ENCODE results near the gene C1QTNF12.

The C1QTNF12 gene

DNA sequence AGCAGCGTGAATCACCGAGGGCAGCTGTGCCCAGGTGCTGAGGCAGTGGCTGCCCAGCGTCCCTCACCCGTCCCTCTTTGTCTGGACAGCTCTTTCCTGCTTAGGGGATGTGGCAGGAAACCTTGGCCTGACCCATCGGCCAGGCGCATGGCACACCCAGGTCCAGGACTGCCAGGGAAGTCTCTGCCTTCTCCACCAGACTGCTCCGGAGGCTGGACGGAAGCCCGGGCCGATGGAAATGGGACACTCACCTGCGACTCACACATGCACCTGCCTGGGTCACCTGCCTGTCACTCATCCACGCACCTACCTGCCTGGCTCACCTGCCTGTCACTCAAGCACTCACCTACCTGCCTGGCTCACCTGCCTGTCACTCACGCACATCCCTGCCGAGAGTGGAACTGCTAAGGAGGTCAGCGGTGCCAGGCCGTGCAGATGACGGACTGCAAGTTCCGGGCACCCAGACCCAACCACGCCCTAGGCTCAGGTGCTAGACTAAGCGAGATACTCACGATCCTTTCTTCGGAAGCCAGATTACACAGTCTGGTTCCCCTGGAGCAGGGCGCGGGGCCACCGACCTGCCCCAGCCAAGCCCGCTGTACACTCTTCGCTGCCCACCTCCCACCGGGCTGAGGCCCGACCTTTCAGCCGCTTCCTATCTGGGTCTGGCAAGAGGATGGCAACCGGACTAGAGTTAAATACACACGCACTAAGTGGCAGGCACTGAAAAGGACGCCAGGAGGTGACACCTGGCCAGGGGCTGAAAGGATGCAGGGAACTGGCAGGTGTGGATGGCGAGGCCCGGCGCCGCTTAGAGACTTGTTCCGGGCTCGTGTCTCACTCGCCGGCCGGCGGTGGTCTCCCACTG, 26.1 kb upstream of the C1QTNF12 start:
- Histone ChIP-seq H3K9me3 (ENCODE audit: control insufficient read depth in 5 of 5, low read length in 5 of 5) (no peaks in the 10 kb centered on the region), H3K27me3 (ENCODE audit: control insufficient read depth in 5 of 5, insufficient read depth in 4 of 5, low read length in 5 of 5) (no peaks in the 10 kb centered on the region), H3K36me3 (ENCODE audit: control insufficient read depth in 5 of 5, insufficient read depth in 5 of 5, low read length in 5 of 5) (peaks cover 0 to 14% (median 9%) of the 10 kb centered on the region in 5 donors), H3K4me1 (ENCODE audit: control insufficient read depth in 5 of 5, insufficient read depth in 5 of 5, low read length in 5 of 5) (peaks cover 15 to 46% (median 44%) of the 10 kb centered on the region in 5 donors), H3K27ac (ENCODE audit: low read depth, low read length) (peak overlapping the region; percentile 60), H3K9ac (ENCODE audit: low read length in 5 of 5) (peak overlapping the region; percentile 50 to 97 (median 95)), H3K4me3 (ENCODE audit: low read depth in 1 of 5, low read length in 5 of 5) (peak overlapping the region; percentile 66 to 90 (median 84))

GRCh38 chr1:1270813-1271212, 24.3 kb upstream of the C1QTNF12 start:
- H3K4me3 ChIP-seq (ENCODE audit: low read depth in 1 of 5, low read length in 5 of 5) = peak overlapping the region in 3 of 5 donors; percentile 1 to 35 (median 6)
- peaks cover 15 to 46% (median 44%) of the 10 kb centered on the region in 5 donors for H3K4me1 ChIP-seq (ENCODE audit: control insufficient read depth in 5 of 5, insufficient read depth in 5 of 5, low read length in 5 of 5)
- H3K36me3 ChIP-seq (ENCODE audit: control insufficient read depth in 5 of 5, insufficient read depth in 5 of 5, low read length in 5 of 5) = peaks cover 0 to 23% (median 17%) of the 10 kb centered on the region in 5 donors
- H3K9ac ChIP-seq (ENCODE audit: low read length in 5 of 5) = peak overlapping the region; percentile 48 to 74 (median 56)
- H3K9me3 ChIP-seq (ENCODE audit: control insufficient read depth in 5 of 5, low read length in 5 of 5) = no peaks in the 10 kb centered on the region
- peak overlapping the region; percentile 23 for H3K27ac ChIP-seq (ENCODE audit: low read depth, low read length)
- no peaks in the 10 kb centered on the region for H3K27me3 ChIP-seq (ENCODE audit: control insufficient read depth in 5 of 5, insufficient read depth in 4 of 5, low read length in 5 of 5)

GRCh38 chr1:1268284-1268682, 21.8 kb upstream of the C1QTNF12 start:
- no peak overlapping the region for H3K27ac ChIP-seq (ENCODE audit: low read depth, low read length)
- H3K4me3 ChIP-seq (ENCODE audit: low read depth in 1 of 5, low read length in 5 of 5) = no peak overlapping the region
- H3K36me3 ChIP-seq (ENCODE audit: control insufficient read depth in 5 of 5, insufficient read depth in 5 of 5, low read length in 5 of 5) = peaks cover 0 to 41% (median 28%) of the 10 kb centered on the region in 5 donors
- no peak overlapping the region for H3K9ac ChIP-seq (ENCODE audit: low read length in 5 of 5)
- H3K27me3 ChIP-seq (ENCODE audit: control insufficient read depth in 5 of 5, insufficient read depth in 4 of 5, low read length in 5 of 5) = no peaks in the 10 kb centered on the region
- H3K4me1 ChIP-seq (ENCODE audit: control insufficient read depth in 5 of 5, insufficient read depth in 5 of 5, low read length in 5 of 5) = peaks cover 13 to 54% (median 43%) of the 10 kb centered on the region in 5 donors
- no peaks in the 10 kb centered on the region for H3K9me3 ChIP-seq (ENCODE audit: control insufficient read depth in 5 of 5, low read length in 5 of 5)

DNA sequence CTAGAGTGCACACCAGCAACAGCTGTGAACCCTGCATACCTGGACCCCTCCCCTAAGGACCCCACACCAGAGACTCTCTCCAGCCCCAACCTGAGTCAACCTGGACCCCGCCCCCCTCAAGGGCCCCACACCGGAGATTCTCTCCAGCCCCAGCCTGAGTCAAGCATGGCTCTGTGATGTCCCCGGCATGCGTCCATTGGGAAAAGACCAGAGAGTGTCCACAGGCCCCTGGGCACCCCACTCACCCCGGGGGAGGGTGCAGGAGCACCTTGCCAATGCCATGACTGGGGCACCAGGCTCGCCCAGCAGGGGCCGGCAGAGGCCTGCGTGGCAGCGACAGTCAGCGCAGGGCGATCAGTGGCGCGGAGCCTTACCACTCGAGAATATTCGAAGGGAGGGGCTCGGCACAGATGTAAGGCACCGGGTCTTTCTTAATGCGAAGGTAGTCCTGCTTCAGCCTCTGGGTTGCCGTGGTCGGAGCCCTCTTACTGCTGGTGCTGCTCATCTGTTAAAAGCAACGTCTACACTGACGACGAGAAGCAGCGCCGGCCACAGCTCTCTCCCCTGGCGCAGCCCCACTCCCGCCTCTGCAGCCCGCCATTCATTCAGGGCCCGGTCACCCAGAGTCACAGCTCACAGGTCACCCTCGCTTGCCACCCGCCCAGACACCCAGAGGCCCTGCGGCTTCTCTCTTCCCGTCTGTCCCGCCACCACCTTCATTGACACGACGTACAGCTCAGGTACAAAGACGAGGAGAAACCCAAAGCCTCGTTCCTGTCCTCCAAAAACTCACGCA, 21.2 kb upstream of the C1QTNF12 start:
- H3K36me3 ChIP-seq (ENCODE audit: control insufficient read depth in 5 of 5, insufficient read depth in 5 of 5, low read length in 5 of 5) = peaks cover 0 to 47% (median 34%) of the 10 kb centered on the region in 5 donors
- H3K27ac ChIP-seq (ENCODE audit: low read depth, low read length) = no peak overlapping the region
- no peaks in the 10 kb centered on the region for H3K27me3 ChIP-seq (ENCODE audit: control insufficient read depth in 5 of 5, insufficient read depth in 4 of 5, low read length in 5 of 5)
- H3K4me1 ChIP-seq (ENCODE audit: control insufficient read depth in 5 of 5, insufficient read depth in 5 of 5, low read length in 5 of 5) = peaks cover 12 to 56% (median 43%) of the 10 kb centered on the region in 5 donors
- no peak overlapping the region for H3K4me3 ChIP-seq (ENCODE audit: low read depth in 1 of 5, low read length in 5 of 5)
- no peaks in the 10 kb centered on the region for H3K9me3 ChIP-seq (ENCODE audit: control insufficient read depth in 5 of 5, low read length in 5 of 5)
- H3K9ac ChIP-seq (ENCODE audit: low read length in 5 of 5) = no peak overlapping the region

GRCh38 chr1:1264868-1265272, 18.3 kb upstream of the C1QTNF12 start:
- Histone ChIP-seq H3K9me3 (ENCODE audit: control insufficient read depth in 5 of 5, low read length in 5 of 5) (no peaks in the 10 kb centered on the region), H3K4me3 (ENCODE audit: low read depth in 1 of 5, low read length in 5 of 5) (no peak overlapping the region), H3K36me3 (ENCODE audit: control insufficient read depth in 5 of 5, insufficient read depth in 5 of 5, low read length in 5 of 5) (peaks cover 0 to 74% (median 56%) of the 10 kb centered on the region in 5 donors), H3K4me1 (ENCODE audit: control insufficient read depth in 5 of 5, insufficient read depth in 5 of 5, low read length in 5 of 5) (peaks cover 2 to 49% (median 32%) of the 10 kb centered on the region in 5 donors), H3K9ac (ENCODE audit: low read length in 5 of 5) (peak overlapping the region in 1 of 5 donors; percentile 62), H3K27ac (ENCODE audit: low read depth, low read length) (peak overlapping the region; percentile 50), H3K27me3 (ENCODE audit: control insufficient read depth in 5 of 5, insufficient read depth in 4 of 5, low read length in 5 of 5) (no peaks in the 10 kb centered on the region)

DNA sequence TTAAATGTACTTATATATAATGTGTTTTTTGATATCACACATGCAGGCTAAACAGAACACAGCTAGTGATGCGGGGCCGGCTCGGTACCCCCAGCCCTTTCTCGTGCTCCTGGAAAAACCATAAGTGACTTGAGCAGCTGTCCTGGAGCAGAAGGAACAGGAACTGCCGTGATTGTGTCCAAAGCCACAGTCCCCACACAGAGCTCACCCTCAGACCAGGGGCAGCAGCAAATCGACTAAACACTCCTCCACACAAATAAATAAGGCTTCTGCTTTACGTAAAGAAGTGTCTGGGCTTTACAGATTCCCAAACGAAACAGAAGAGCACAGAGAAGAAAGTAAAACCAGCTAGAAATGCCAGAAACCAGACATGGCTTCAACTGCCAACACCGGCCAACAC, 17.5 kb upstream of the C1QTNF12 start:
- H3K4me1 ChIP-seq (ENCODE audit: control insufficient read depth in 5 of 5, insufficient read depth in 5 of 5, low read length in 5 of 5) = peaks cover 2 to 46% (median 30%) of the 10 kb centered on the region in 5 donors
- peaks cover 0 to 81% (median 63%) of the 10 kb centered on the region in 5 donors for H3K36me3 ChIP-seq (ENCODE audit: control insufficient read depth in 5 of 5, insufficient read depth in 5 of 5, low read length in 5 of 5)

DNA sequence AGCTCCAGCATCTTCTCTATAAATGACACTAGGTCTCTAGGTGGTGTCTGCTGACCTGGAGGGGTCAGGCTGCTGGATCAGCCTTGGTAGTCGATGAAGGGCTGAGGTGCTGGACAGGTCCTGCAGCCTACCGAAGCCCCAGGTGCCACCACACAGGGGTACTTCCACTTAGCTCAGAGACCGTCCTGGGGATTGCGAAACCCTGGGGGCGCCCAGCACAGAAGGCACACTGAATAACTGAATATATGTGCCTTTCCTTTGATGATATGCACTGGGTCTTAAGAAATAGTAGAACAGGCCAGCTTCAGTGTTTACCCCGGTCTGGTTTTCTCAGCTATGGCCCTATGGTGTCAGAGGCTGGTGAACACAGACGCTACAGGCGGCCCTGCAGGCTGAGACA, 16.2 kb upstream of the C1QTNF12 start:
- Histone ChIP-seq H3K9me3 (ENCODE audit: control insufficient read depth in 5 of 5, low read length in 5 of 5) (no peaks in the 10 kb centered on the region), H3K36me3 (ENCODE audit: control insufficient read depth in 5 of 5, insufficient read depth in 5 of 5, low read length in 5 of 5) (peaks cover 0 to 75% (median 60%) of the 10 kb centered on the region in 5 donors), H3K27me3 (ENCODE audit: control insufficient read depth in 5 of 5, insufficient read depth in 4 of 5, low read length in 5 of 5) (no peaks in the 10 kb centered on the region), H3K27ac (ENCODE audit: low read depth, low read length) (peak overlapping the region; percentile 33), H3K9ac (ENCODE audit: low read length in 5 of 5) (peak overlapping the region in 2 of 5 donors; percentile 32 to 47), H3K4me3 (ENCODE audit: low read depth in 1 of 5, low read length in 5 of 5) (peak overlapping the region in 1 of 5 donors; percentile 12), H3K4me1 (ENCODE audit: control insufficient read depth in 5 of 5, insufficient read depth in 5 of 5, low read length in 5 of 5) (peaks cover 2 to 46% (median 30%) of the 10 kb centered on the region in 5 donors)

More for the DNA sequence above, 17.5 kb upstream of the C1QTNF12 start:
- Histone ChIP-seq H3K27me3 (ENCODE audit: control insufficient read depth in 5 of 5, insufficient read depth in 4 of 5, low read length in 5 of 5) (no peaks in the 10 kb centered on the region), H3K9ac (ENCODE audit: low read length in 5 of 5) (peak overlapping the region in 1 of 5 donors; percentile 3), H3K9me3 (ENCODE audit: control insufficient read depth in 5 of 5, low read length in 5 of 5) (no peaks in the 10 kb centered on the region), H3K4me3 (ENCODE audit: low read depth in 1 of 5, low read length in 5 of 5) (no peak overlapping the region), H3K27ac (ENCODE audit: low read depth, low read length) (peak overlapping the region; percentile 33)

GRCh38 chr1:1262071-1262470, 15.5 kb upstream of the C1QTNF12 start:
- no peaks in the 10 kb centered on the region for H3K27me3 ChIP-seq (ENCODE audit: control insufficient read depth in 5 of 5, insufficient read depth in 4 of 5, low read length in 5 of 5)
- no peaks in the 10 kb centered on the region for H3K9me3 ChIP-seq (ENCODE audit: control insufficient read depth in 5 of 5, low read length in 5 of 5)
- no peak overlapping the region for H3K9ac ChIP-seq (ENCODE audit: low read length in 5 of 5)
- peaks cover 0 to 71% (median 53%) of the 10 kb centered on the region in 5 donors for H3K36me3 ChIP-seq (ENCODE audit: control insufficient read depth in 5 of 5, insufficient read depth in 5 of 5, low read length in 5 of 5)
- H3K4me3 ChIP-seq (ENCODE audit: low read depth in 1 of 5, low read length in 5 of 5) = no peak overlapping the region
- peaks cover 2 to 46% (median 30%) of the 10 kb centered on the region in 5 donors for H3K4me1 ChIP-seq (ENCODE audit: control insufficient read depth in 5 of 5, insufficient read depth in 5 of 5, low read length in 5 of 5)
- H3K27ac ChIP-seq (ENCODE audit: low read depth, low read length) = no peak overlapping the region

DNA sequence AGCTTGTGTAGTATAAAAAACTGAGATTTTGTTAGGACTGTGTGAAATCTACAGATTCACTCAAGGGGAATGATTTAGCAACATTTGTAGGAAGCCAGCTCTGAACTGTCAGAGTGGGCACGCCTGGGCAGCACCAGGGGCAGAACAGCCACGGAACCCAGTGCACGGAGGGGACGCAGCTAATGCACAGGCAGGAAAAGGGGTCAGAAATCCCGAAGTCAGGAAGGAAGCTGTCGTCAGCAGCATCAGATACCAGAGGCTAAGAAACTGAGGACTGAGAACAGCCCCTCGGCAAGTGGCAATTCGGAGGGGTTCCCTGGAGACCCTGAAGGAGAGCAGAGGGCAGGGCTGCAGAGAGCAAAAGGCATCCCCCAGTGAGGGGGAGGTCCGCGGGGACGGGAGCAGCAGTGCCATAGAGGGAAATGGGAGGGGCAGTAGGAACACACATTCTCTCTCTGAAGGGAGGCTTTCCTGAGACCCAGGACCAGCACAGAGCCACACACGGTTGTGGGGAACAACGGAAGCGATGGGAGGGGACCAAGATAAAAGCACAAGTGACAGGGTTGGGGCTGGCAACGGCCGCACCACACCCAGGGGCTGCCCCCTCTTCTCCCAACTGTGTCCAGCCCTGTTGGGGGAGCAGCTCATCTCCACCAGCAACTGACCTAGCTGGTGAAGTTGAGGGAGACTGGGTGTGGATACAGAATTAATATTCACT, 14.5 kb upstream of the C1QTNF12 start:
- H3K36me3 ChIP-seq (ENCODE audit: control insufficient read depth in 5 of 5, insufficient read depth in 5 of 5, low read length in 5 of 5) = peaks cover 0 to 76% (median 57%) of the 10 kb centered on the region in 5 donors
- peaks cover 2 to 46% (median 30%) of the 10 kb centered on the region in 5 donors for H3K4me1 ChIP-seq (ENCODE audit: control insufficient read depth in 5 of 5, insufficient read depth in 5 of 5, low read length in 5 of 5)
- no peak overlapping the region for H3K9ac ChIP-seq (ENCODE audit: low read length in 5 of 5)
- no peak overlapping the region for H3K4me3 ChIP-seq (ENCODE audit: low read depth in 1 of 5, low read length in 5 of 5)
- no peaks in the 10 kb centered on the region for H3K9me3 ChIP-seq (ENCODE audit: control insufficient read depth in 5 of 5, low read length in 5 of 5)
- no peak overlapping the region for H3K27ac ChIP-seq (ENCODE audit: low read depth, low read length)
- H3K27me3 ChIP-seq (ENCODE audit: control insufficient read depth in 5 of 5, insufficient read depth in 4 of 5, low read length in 5 of 5) = no peaks in the 10 kb centered on the region

Data from subcutaneous abdominal adipose tissue (tissue), 5 donors.